H1 (cell line): ENCODE data around the gene PXDC1. TPM values are rescaled to one million over a fixed set of nuclear protein-coding genes. Genes with fewer than 3 reads are reported as not detected.

Experiments used
- BACH1 ChIP-seq: IDR thresholded peaks from 2 replicates; pipeline ENCODE4 v1.6.1; 2012; ENCODE audit warnings: low read length, improper control_type of control experiment
- CBX8 ChIP-seq: fragments of 300-800, 300-1000 bp; sonication (generic); IDR thresholded peaks from 2 replicates; pipeline ENCODE4 v1.7.1; 2016; ENCODE audit warnings: low read depth, low read length, borderline replicate concordance
- CREB1 ChIP-seq: IDR thresholded peaks from 2 replicates; pipeline ENCODE4 v1.6.1; 2012; ENCODE audit warnings: inconsistent platforms
- HDAC2 ChIP-seq, 2 experiments: fragments of 300-600 bp in 1 of 2; sonication (generic) in 1 of 2; IDR thresholded peaks; 2 replicates each; pipeline ENCODE4 v1.6.1; 2011 to 2012; ENCODE audit warnings: low read depth in 2 of 2, low read length in 2 of 2, mild to moderate bottlenecking in 2 of 2, moderate library complexity in 2 of 2, borderline replicate concordance in 1 of 2, inconsistent platforms in 1 of 2
- JUND ChIP-seq: IDR thresholded peaks from 2 replicates; pipeline ENCODE4 v1.6.1; 2011; ENCODE audit warnings: mild to moderate bottlenecking, improper control_type of control experiment, low read length
- KDM1A ChIP-seq: fragments of 200-600, 300-600 bp; sonication (generic); IDR thresholded peaks from 2 replicates; pipeline ENCODE4 v1.7.1; 2016; ENCODE audit warnings: mild to moderate bottlenecking, low read length, borderline replicate concordance
- POU5F1 ChIP-seq: IDR thresholded peaks from 2 replicates; pipeline ENCODE4 v1.6.1; 2011; ENCODE audit warnings: low read depth, mild to moderate bottlenecking, low read length, moderate library complexity
- RAD21 ChIP-seq, 2 experiments: IDR thresholded peaks in 1 of 2; conservative IDR thresholded peaks in 1 of 2; 2 replicates each; pipeline ENCODE4 v1.6.1; 2011; ENCODE audit warnings: low read depth in 2 of 2, low read length in 2 of 2, improper control_type of control experiment in 1 of 2, inconsistent platforms in 1 of 2, mild to moderate bottlenecking in 1 of 2, moderate library complexity in 1 of 2
- SAP30 ChIP-seq: fragments of 300-600 bp; sonication (generic); IDR thresholded peaks from 2 replicates; pipeline ENCODE4 v1.7.1; 2012; ENCODE audit warnings: low read length, moderate library complexity, mild to moderate bottlenecking, inconsistent platforms; ENCODE audit not compliant: insufficient read depth, insufficient replicate concordance
- TAF1 ChIP-seq: IDR thresholded peaks from 2 replicates; pipeline ENCODE4 v1.6.1; 2011; ENCODE audit warnings: mild to moderate bottlenecking, low read depth, low read length
- TBP ChIP-seq: IDR thresholded peaks from 2 replicates; pipeline ENCODE4 v1.6.1; 2011; ENCODE audit warnings: low read depth, low read length, improper control_type of control experiment
- YY1 ChIP-seq: IDR thresholded peaks from 2 replicates; pipeline ENCODE4 v1.6.1; 2011; ENCODE audit warnings: low read depth, mild to moderate bottlenecking, low read length
- polyA plus RNA-seq, 7 experiments: library from polyadenylated mRNA; depleted of rRNA in 3 of 7; stranded (reverse) in 5 of 7; unstranded in 2 of 7; fragments of >200 nt in 5 of 7; fragments of 200-250 nt in 2 of 7; gene quantifications; 1 replicate in 5 of 7; 2 replicates in 1 of 7; 4 replicates in 1 of 7; pipeline versions ENCODE4 v1.2.1 to v1.2.3, GENCODE V29; 2011 to 2013; ENCODE audit warnings: missing spikeins in 2 of 7, mixed read lengths in 2 of 7
- total RNA-seq: library from RNA; stranded (reverse); fragmentation: NEBNext Ultra II Directional; extraction: Animal tissue kit (Norgen Biotek cat#: 25700); gene quantifications from 2 replicates; pipeline ENCODE4 v1.2.1, GENCODE V29; 2021

PXDC1 gene
- total and polyA plus RNA-seq, 2 of the 8 experiments (the other 6 are each of a cell fraction or from before 2014, with no cell fraction given): 1.7 to 2.0 TPM

GRCh38 chr6:3770023-3770720, 18.7 kb upstream of the PXDC1 start (continued):
- no peak for TF ChIP-seq CBX8
- TF ChIP-seq RAD21 (IDR thresholded peaks at IDR 0.05 in 1 of 2, conservative IDR thresholded peaks at IDR 0.05 in 1 of 2; ENCODE audit: low read depth in 2 of 2, low read length in 2 of 2): no peak
- TF ChIP-seq TAF1: no peak
- TF ChIP-seq HDAC2 (IDR thresholded peaks at IDR 0.05; ENCODE audit: borderline replicate concordance in 1 of 2, low read depth in 2 of 2, low read length in 2 of 2): no peak
- no peak for TF ChIP-seq JUND
- no peak for TF ChIP-seq TBP
- TF ChIP-seq POU5F1: no peak
- no peak for TF ChIP-seq CREB1
- no peak for TF ChIP-seq SAP30
- no peak for TF ChIP-seq KDM1A
- no peak for TF ChIP-seq YY1
- no peak for TF ChIP-seq BACH1
- TF ChIP-seq, all 59 proteins: peak for 0
